ENCODE measurements around the gene ACTL10. TPM values are rescaled to one million over a fixed set of nuclear protein-coding genes. Genes with fewer than 3 reads are reported as not detected.

ACTL10 gene
- total and polyA plus RNA-seq, 2 of the 13 experiments (the other 11 are each of a cell fraction or from before 2014, with no cell fraction given) = not detected

GRCh38 chr20:33674294-33675135, 7.8 kb downstream of the ACTL10 start, which contains the start of gene NECAB3 (continued):
- TF ChIP-seq NFATC3 (CRISPR knock-in tag; IDR thresholded peaks at IDR 0.05) = peak; percentile 50; the same call in 1 of the 2 replicates
- no peak for TF ChIP-seq PRPF4 (IDR thresholded peaks at IDR 0.05; ENCODE audit: low read depth, low read length, poor library complexity, severe bottlenecking)
- TF ChIP-seq SNAPC2 (CRISPR knock-in tag; IDR thresholded peaks at IDR 0.05) = no peak; the same call in 1 of the 2 replicates
- TF ChIP-seq ZNF451 (CRISPR knock-in tag; IDR thresholded peaks at IDR 0.05) = no peak
- TF ChIP-seq PHB2 (IDR thresholded peaks at IDR 0.05; ENCODE audit: partially characterized antibody) = no peak
- peak; percentile 63; the same call in 1 of the 2 replicates for TF ChIP-seq ZSCAN25 (CRISPR knock-in tag; IDR thresholded peaks at IDR 0.05)
- peak; percentile 77 for TF ChIP-seq HBP1 (CRISPR knock-in tag; IDR thresholded peaks at IDR 0.05; ENCODE audit: low read depth)
- no peak for TF ChIP-seq ZNF646 (CRISPR knock-in tag; IDR thresholded peaks at IDR 0.05)
- peak; percentile 29; the same call in 1 of the 2 replicates for TF ChIP-seq ZNF713 (CRISPR knock-in tag; IDR thresholded peaks at IDR 0.05)
- no peak for TF ChIP-seq ZSCAN5A (CRISPR knock-in tag; IDR thresholded peaks at IDR 0.05; ENCODE audit: borderline replicate concordance)
- TF ChIP-seq SIN3B (IDR thresholded peaks at IDR 0.05; ENCODE audit: low read length) = no peak
- TF ChIP-seq HES4 (CRISPR knock-in tag; IDR thresholded peaks at IDR 0.05; ENCODE audit: borderline replicate concordance) = peak; percentile 91
- peak; percentile 88 for TF ChIP-seq KLF12 (CRISPR knock-in tag; IDR thresholded peaks at IDR 0.05; ENCODE audit: borderline replicate concordance)
- TF ChIP-seq KLF11 (CRISPR knock-in tag; IDR thresholded peaks at IDR 0.05) = no peak
- peak; percentile 85; the same call in 1 of the 2 replicates for TF ChIP-seq ZFYVE20 (CRISPR knock-in tag; IDR thresholded peaks at IDR 0.05; ENCODE audit: borderline replicate concordance, low read depth)
- peak; percentile 38 for TF ChIP-seq KLF6 (CRISPR knock-in tag; IDR thresholded peaks at IDR 0.05)
- TF ChIP-seq TAF15 (IDR thresholded peaks at IDR 0.05; ENCODE audit: low read depth, low read length, poor library complexity, severe bottlenecking) = no peak
- peak; percentile 54 for TF ChIP-seq MED1 (CRISPR knock-in tag; IDR thresholded peaks at IDR 0.05)
- TF ChIP-seq CAMTA2 (CRISPR knock-in tag; IDR thresholded peaks at IDR 0.05; ENCODE audit: borderline replicate concordance) = no peak; the same call in 1 of the 2 replicates
- peak; percentile 89 for TF ChIP-seq TMF1 (CRISPR knock-in tag; IDR thresholded peaks at IDR 0.05; ENCODE audit: low read depth)
- no peak for TF ChIP-seq ZNF24 (IDR thresholded peaks at IDR 0.05)
